IPS-18a (cell line): ENCODE measurements around the gene MS4A6A.

Source experiments
- H3K27ac ChIP-seq: one replicate; pipeline ENCODE4 v1.5.1; 2013; ENCODE audit warnings: low read length
- H3K27me3 ChIP-seq: one replicate; pipeline ENCODE4 v1.6.1; 2013; ENCODE audit warnings: mild to moderate bottlenecking, low read length; ENCODE audit not compliant: control insufficient read depth, insufficient read depth
- H3K36me3 ChIP-seq: one replicate; pipeline ENCODE4 v1.6.1; 2013; ENCODE audit warnings: low read depth, low read length; ENCODE audit not compliant: control insufficient read depth
- H3K4me1 ChIP-seq: one replicate; pipeline ENCODE4 v1.6.1; 2013; ENCODE audit warnings: low read depth, low read length; ENCODE audit not compliant: control insufficient read depth
- H3K4me3 ChIP-seq: one replicate; pipeline ENCODE4 v1.5.1; 2013; ENCODE audit warnings: low read length
- H3K9ac ChIP-seq: one replicate; pipeline ENCODE4 v1.6.1; 2013; ENCODE audit warnings: mild to moderate bottlenecking, low read length, moderate library complexity
- H3K9me3 ChIP-seq: one replicate; pipeline ENCODE4 v1.6.1; 2013; ENCODE audit warnings: low read depth, low read length; ENCODE audit not compliant: control insufficient read depth

MS4A6A gene

DNA sequence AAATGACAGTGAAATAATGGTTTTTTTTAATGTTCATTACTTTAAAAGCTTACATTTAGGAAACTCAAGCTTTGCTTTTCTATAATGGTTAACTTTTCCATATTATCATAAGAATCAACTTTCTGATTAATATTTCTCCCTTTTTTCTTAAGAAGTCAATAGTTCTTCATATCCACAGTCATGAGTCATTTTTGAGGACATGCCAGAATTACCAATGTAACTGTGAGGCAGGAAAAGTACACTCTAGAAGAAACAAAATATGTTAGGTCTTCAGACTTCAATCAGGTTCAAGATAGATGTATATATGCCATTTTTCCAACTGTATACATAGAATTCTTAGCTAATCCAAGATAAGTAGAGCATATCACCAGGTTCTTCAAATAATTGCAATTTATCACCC lies 10.9 kb downstream of the MS4A6A start:
- no peaks in the 10 kb centered on the region for H3K27me3 ChIP-seq
- no peaks in the 10 kb centered on the region for H3K36me3 ChIP-seq
- H3K4me1 ChIP-seq, result no peaks in the 10 kb centered on the region
- no peak overlapping the region for H3K9ac ChIP-seq
- H3K9me3 ChIP-seq, result peaks cover 12% of the 10 kb centered on the region
- H3K27ac ChIP-seq, result no peak overlapping the region
- no peak overlapping the region for H3K4me3 ChIP-seq

DNA sequence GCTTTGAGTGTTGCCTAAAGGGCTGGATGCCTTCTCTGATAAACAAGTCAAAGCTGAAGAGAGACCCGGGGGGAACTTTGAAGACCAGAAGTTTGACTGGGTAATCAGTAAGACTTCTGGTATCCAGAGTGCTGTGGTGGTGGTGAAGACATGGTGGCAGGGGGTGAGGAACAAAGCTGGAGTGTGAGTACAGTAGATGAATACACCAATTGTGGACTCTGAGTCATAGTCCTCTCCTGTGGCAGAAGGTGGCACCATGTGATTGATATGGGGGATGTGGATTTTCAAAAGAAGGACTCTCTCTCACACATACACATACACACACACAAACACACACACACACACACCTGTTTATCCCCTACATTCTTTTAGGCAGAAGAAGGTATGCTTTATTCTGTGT lies 12.3 kb downstream of the MS4A6A start:
- no peaks in the 10 kb centered on the region for H3K4me1 ChIP-seq
- H3K9me3 ChIP-seq, result peaks cover 12% of the 10 kb centered on the region
- H3K27me3 ChIP-seq, result no peaks in the 10 kb centered on the region
- no peaks in the 10 kb centered on the region for H3K36me3 ChIP-seq
- no peak overlapping the region for H3K9ac ChIP-seq
- no peak overlapping the region for H3K27ac ChIP-seq
- H3K4me3 ChIP-seq, result no peak overlapping the region

DNA sequence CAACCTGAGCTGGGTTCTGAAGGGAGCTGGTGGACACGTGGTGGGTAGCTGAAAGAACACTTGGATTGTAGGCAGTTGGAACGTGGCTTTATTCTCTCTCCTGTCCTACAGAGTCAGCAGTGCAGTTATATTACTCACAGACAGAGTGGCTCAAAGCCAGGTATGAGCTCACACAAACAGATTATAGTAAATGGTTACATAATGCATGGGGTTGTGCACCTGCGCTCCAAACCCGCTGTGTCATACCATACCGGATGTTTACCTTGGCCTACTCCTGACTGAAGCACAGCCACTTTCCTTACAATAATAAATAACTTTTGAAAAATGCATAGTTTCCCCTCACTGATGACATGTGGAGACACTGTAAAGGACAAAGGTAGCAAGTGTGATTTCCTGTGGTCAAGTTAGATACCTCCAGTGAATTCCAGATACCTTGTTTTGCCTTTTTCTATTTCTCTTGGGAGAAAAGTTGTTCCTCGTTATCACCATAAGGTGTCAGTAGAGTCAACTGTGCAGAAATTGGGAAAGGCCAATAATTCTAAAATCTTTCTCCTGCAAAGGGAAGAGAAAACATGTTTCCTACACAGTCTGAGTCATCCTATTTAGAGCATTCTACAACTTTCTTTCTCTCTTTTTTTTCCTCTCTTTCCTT lies 13.5 kb downstream of the MS4A6A start:
- Histone ChIP-seq H3K4me1 (no peaks in the 10 kb centered on the region), H3K4me3 (no peak overlapping the region), H3K27ac (no peak overlapping the region), H3K27me3 (no peaks in the 10 kb centered on the region), H3K36me3 (no peaks in the 10 kb centered on the region), H3K9me3 (peaks cover 12% of the 10 kb centered on the region), H3K9ac (no peak overlapping the region)

DNA sequence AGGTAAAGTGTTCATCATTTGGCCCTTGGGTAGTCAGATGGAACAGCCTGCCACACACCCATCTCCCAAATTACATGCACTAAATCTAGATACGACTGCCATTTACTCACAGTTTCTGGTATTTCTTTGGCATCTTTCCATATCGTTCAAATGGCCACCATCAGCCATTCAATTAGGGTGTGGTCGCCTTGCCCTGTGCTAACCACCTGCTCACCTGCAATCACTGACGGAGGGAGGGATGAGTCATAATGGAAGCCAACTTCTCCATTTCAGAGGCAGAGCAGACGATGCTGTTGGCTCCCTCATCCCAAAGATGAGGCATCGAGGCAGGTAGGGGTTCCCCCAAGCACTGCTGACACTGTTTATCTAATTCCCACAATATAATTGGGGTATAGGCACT lies 14.6 kb downstream of the MS4A6A start:
- Histone ChIP-seq H3K9me3 (peaks cover 12% of the 10 kb centered on the region), H3K27ac (no peak overlapping the region), H3K4me1 (no peaks in the 10 kb centered on the region), H3K9ac (no peak overlapping the region), H3K36me3 (no peaks in the 10 kb centered on the region), H3K4me3 (no peak overlapping the region), H3K27me3 (no peaks in the 10 kb centered on the region)

DNA sequence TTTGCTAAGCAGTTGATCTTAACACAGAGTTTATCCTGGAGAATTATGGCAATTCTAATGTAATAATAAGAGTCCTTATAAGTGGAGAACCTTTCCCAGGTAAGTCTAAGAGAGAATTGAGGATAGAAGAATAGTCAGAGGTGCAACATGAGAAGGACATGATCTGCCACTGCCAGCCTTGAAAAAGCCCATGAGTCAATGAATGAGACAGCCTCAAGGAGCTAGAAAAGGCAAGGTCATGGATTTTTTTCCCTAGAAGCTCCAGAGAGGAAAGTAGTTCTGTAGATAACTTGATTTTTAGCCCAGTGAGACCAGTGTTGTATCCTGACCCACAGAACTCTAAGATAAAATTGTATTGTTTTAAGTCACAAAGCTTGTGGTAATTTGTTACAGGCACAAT lies 16.9 kb downstream of the MS4A6A start:
- H3K9me3 ChIP-seq, result peaks cover 12% of the 10 kb centered on the region
- H3K27me3 ChIP-seq, result no peaks in the 10 kb centered on the region
- no peaks in the 10 kb centered on the region for H3K4me1 ChIP-seq
- no peak overlapping the region for H3K27ac ChIP-seq
- no peak overlapping the region for H3K4me3 ChIP-seq
- H3K36me3 ChIP-seq, result no peaks in the 10 kb centered on the region
- no peak overlapping the region for H3K9ac ChIP-seq

DNA sequence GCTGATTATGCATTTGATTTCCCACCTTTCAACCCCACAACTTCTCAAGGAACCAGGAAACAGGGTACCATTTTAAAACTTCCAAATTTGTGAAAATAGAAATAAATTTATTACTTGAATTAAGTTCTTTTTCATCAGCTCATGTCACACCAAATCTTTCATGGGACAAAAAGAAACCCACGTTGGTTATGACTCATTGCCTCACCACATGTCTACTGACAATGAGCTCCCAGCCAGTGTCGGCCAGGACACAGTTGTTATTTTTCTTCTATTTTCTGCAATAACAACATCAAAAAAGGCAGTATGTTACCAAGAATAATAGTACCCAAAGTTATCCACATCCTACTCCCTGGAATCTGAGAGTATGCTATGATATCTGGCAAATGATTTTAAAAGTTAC lies 17.3 kb downstream of the MS4A6A start:
- Histone ChIP-seq H3K9me3 (peaks cover 12% of the 10 kb centered on the region), H3K27ac (no peak overlapping the region), H3K4me3 (no peak overlapping the region), H3K27me3 (no peaks in the 10 kb centered on the region), H3K36me3 (no peaks in the 10 kb centered on the region), H3K4me1 (no peaks in the 10 kb centered on the region), H3K9ac (no peak overlapping the region)

DNA sequence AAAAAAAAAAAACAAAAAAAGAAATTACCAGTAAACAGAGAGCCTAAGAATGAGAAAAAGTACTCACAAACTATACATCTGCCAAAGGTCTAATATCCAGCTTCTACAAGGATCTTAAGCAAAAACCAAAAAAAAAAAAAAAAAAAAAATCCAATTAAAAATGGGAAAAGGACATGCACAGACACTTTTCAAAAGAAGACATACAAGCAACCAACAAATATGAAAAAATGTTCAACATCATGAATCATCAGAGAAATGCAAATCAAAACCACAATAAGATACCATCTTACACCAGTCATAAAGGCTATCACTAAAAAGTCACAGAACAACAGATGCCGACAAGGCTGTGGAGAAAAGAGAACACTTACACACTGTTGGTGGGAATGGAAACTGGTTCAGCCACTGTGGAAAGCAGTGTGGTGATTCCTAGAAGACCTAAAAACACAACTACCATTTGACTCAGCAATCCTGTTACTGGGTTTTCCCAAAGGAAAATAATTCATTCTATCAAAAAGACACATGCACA lies 18.3 kb downstream of the MS4A6A start:
- H3K27ac ChIP-seq, result no peak overlapping the region
- H3K4me1 ChIP-seq, result no peaks in the 10 kb centered on the region
- peaks cover 12% of the 10 kb centered on the region for H3K9me3 ChIP-seq
- H3K9ac ChIP-seq, result no peak overlapping the region
- no peaks in the 10 kb centered on the region for H3K36me3 ChIP-seq
- no peak overlapping the region for H3K4me3 ChIP-seq
- H3K27me3 ChIP-seq, result no peaks in the 10 kb centered on the region

DNA sequence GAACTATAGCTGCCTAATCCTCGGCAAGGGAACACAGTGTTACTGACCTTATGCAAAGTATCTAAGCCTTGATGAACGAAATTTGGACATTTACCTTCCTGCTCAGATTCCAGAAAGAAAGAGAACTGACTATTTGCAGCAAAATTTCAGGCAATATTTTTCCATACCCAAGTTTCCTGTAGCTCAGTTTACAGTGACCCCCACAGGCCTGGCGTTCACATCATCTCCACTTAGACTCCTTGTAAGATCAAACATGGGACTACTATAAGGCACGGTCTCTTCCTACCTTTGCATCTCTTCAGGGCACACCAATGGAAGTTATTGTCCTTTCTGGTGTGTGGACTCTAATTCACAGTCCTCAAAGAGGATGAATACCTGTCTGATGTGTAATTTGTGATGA lies 21.1 kb downstream of the MS4A6A start:
- Histone ChIP-seq H3K27me3 (no peaks in the 10 kb centered on the region), H3K4me1 (no peaks in the 10 kb centered on the region), H3K4me3 (no peak overlapping the region), H3K9me3 (no peaks in the 10 kb centered on the region), H3K36me3 (no peaks in the 10 kb centered on the region), H3K27ac (no peak overlapping the region), H3K9ac (no peak overlapping the region)

DNA sequence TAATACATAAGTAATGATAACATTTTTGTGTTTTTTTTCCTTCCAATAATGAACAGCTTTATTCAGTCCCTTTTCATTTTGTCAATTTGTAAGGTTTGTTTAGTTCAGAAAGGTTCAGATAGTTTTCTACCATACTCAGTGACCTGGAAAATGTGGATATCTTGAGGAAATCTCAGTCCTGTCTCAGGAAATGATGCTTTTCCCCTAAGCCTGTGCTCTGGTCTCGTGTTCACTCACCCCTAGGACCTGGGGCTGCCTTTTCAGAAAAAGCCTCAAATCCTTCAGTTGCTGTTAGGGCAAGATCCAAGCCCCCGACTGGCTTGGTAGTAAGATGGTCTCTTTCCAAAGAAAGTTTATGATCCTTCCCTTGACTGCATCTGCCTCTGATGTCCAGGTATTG lies 21.8 kb downstream of the MS4A6A start:
- no peak overlapping the region for H3K9ac ChIP-seq
- no peak overlapping the region for H3K4me3 ChIP-seq
- H3K27ac ChIP-seq, result no peak overlapping the region
- H3K4me1 ChIP-seq, result no peaks in the 10 kb centered on the region
- H3K27me3 ChIP-seq, result no peaks in the 10 kb centered on the region
- no peaks in the 10 kb centered on the region for H3K9me3 ChIP-seq
- no peaks in the 10 kb centered on the region for H3K36me3 ChIP-seq

DNA sequence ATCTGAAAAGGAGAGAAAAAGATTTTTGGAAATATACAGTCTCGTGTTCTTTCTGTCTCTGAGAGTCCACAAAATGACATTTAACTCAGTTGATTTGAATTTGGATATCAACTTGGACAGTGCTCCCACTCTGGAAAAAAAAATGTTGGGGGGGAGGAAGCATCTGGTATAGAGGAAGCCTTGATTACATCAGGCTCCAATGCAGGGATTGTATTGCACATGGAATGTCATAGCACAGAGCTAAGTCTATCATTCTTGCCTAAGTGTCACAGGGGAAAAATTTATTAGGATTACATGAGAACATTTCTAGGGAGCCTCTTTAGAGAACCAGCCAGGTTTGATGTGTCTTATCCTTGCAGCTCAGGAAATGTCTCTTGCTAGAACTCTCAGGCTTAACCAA lies 23.0 kb downstream of the MS4A6A start:
- no peaks in the 10 kb centered on the region for H3K4me1 ChIP-seq
- no peaks in the 10 kb centered on the region for H3K27me3 ChIP-seq
- H3K9me3 ChIP-seq, result no peaks in the 10 kb centered on the region
- no peak overlapping the region for H3K9ac ChIP-seq
- no peaks in the 10 kb centered on the region for H3K36me3 ChIP-seq
- H3K4me3 ChIP-seq, result no peak overlapping the region
- no peak overlapping the region for H3K27ac ChIP-seq

DNA sequence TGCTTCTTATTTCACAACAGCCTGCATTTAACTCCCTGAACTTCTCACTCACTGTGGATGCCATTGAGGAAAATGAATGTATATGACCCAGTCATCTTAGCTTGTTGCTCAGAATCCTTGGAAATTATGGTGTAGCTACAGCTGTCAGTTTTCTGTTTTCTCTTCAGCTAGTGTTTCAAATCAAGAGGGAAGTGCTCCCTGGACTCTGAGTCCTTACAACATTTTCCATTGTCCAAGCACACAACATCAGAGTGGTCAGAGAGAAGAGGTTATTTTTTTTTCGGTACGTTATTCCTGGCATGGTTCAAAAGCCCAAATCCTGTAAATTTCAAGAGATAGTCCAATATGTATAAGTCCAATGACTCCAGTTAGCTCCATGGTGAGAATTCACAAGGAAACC lies 23.6 kb downstream of the MS4A6A start:
- no peaks in the 10 kb centered on the region for H3K36me3 ChIP-seq
- H3K27me3 ChIP-seq, result no peaks in the 10 kb centered on the region
- H3K9me3 ChIP-seq, result no peaks in the 10 kb centered on the region
- H3K9ac ChIP-seq, result no peak overlapping the region
- H3K27ac ChIP-seq, result no peak overlapping the region
- H3K4me1 ChIP-seq, result no peaks in the 10 kb centered on the region
- no peak overlapping the region for H3K4me3 ChIP-seq

DNA sequence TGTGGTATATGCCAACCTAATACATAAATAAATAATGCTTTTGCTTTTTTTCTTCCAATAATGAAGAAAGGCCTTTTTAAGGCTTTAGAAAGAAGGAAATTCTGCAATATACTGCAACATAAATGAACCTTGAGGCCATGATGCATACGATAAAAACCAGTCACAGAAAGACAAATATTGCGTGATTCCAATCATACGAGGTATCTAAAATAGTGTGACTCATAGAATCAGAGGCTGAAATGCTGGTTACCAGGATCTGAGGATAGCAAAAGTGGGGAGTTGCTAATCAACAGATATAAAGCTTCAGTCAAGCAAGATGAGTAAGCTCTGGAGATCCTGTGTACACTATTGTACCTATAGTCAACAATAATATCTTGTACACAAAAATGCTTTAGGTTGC lies 24.2 kb downstream of the MS4A6A start:
- Histone ChIP-seq H3K27me3 (no peaks in the 10 kb centered on the region), H3K27ac (no peak overlapping the region), H3K9ac (no peak overlapping the region), H3K36me3 (no peaks in the 10 kb centered on the region), H3K4me3 (no peak overlapping the region), H3K9me3 (no peaks in the 10 kb centered on the region), H3K4me1 (no peaks in the 10 kb centered on the region)
